ENCODE results near the gene DPH5. TPM values are rescaled to one million over a fixed set of nuclear protein-coding genes. Genes with fewer than 3 reads are reported as not detected.

DPH5 gene
- polyA plus RNA-seq, 4 donors: 16.8 to 34.8 (median 24.1) TPM

DNA sequence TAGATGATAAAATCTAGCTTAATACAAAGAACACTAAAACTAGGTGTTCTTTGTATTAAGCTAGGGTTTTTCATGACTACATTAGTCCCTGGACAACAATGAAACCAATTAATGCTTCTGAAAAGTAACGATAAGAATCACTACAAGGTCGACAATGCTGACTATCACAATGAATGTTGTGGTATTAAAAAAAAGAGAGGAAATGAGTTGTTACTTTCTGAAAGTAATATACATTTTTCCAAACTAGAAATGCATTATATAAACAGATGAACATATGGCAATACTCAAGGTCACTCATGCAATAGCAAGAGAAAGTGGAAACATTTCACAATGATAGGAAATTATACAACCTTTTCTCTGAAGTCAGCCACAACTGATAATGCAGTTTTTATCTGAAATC, 19.0 kb downstream of the DPH5 start:
- FAIRE-seq (no peak), DNase-seq (peak in 1 of 2 donors; percentile 26)
- no peak overlapping the region for H3K27ac ChIP-seq (ENCODE audit: low read depth in 1 of 3, low read length in 2 of 3)
- peaks cover 0 to 3% (median 0%) of the 10 kb centered on the region in 3 donors for H3K4me1 ChIP-seq (ENCODE audit: control insufficient read depth in 3 of 3, insufficient read depth in 2 of 3, low read depth in 1 of 3, low read length in 2 of 3)
- H3K27me3 ChIP-seq (ENCODE audit: control insufficient read depth in 3 of 3, insufficient read depth in 3 of 3, low read length in 3 of 3): no peaks in the 10 kb centered on the region
- H3K9me3 ChIP-seq (ENCODE audit: control insufficient read depth in 2 of 2, insufficient read depth in 1 of 2, low read depth in 1 of 2, low read length in 1 of 2): no peaks in the 10 kb centered on the region
- H3K36me3 ChIP-seq (ENCODE audit: control insufficient read depth in 3 of 3, insufficient read depth in 2 of 3, low read depth in 1 of 3, low read length in 3 of 3): peaks cover 0 to 3% (median 1%) of the 10 kb centered on the region in 3 donors
- WGBS, 3 donors: 40 to 86% (median 63%) methylated on average over 2 of the region's 2 CpGs
- H3K4me3 ChIP-seq (ENCODE audit: low read depth in 1 of 3, low read length in 3 of 3): no peak overlapping the region

GRCh38 chr1:101005871-101006270, 19.7 kb downstream of the DPH5 start:
- 86 to 94% (median 92%) methylated on average over 4 of the region's 4 CpGs for WGBS, 3 donors
- no peak overlapping the region for H3K27ac ChIP-seq (ENCODE audit: low read depth in 1 of 3, low read length in 2 of 3)
- no peaks in the 10 kb centered on the region for H3K27me3 ChIP-seq (ENCODE audit: control insufficient read depth in 3 of 3, insufficient read depth in 3 of 3, low read length in 3 of 3)
- peaks cover 0 to 4% (median 3%) of the 10 kb centered on the region in 3 donors for H3K36me3 ChIP-seq (ENCODE audit: control insufficient read depth in 3 of 3, insufficient read depth in 2 of 3, low read depth in 1 of 3, low read length in 3 of 3)
- DNase-seq (no peak), FAIRE-seq (no peak)
- H3K4me1 ChIP-seq (ENCODE audit: control insufficient read depth in 3 of 3, insufficient read depth in 2 of 3, low read depth in 1 of 3, low read length in 2 of 3): peaks cover 0 to 3% (median 0%) of the 10 kb centered on the region in 3 donors
- no peaks in the 10 kb centered on the region for H3K9me3 ChIP-seq (ENCODE audit: control insufficient read depth in 2 of 2, insufficient read depth in 1 of 2, low read depth in 1 of 2, low read length in 1 of 2)
- H3K4me3 ChIP-seq (ENCODE audit: low read depth in 1 of 3, low read length in 3 of 3): no peak overlapping the region

- H3K9me3 ChIP-seq (ENCODE audit: control insufficient read depth in 2 of 2, insufficient read depth in 1 of 2, low read depth in 1 of 2, low read length in 1 of 2): no peaks in the 10 kb centered on the region
- H3K4me3 ChIP-seq (ENCODE audit: low read depth in 1 of 3, low read length in 3 of 3): no peak overlapping the region
- WGBS, 3 donors: 98 to 100% (median 100%) methylated on average over 1 of the region's 1 CpG
- H3K36me3 ChIP-seq (ENCODE audit: control insufficient read depth in 3 of 3, insufficient read depth in 2 of 3, low read depth in 1 of 3, low read length in 3 of 3): peaks cover 0 to 6% (median 3%) of the 10 kb centered on the region in 3 donors
- FAIRE-seq (peak; percentile 33), DNase-seq (no peak)
- H3K4me1 ChIP-seq (ENCODE audit: control insufficient read depth in 3 of 3, insufficient read depth in 2 of 3, low read depth in 1 of 3, low read length in 2 of 3): peaks cover 0 to 3% (median 0%) of the 10 kb centered on the region in 3 donors
- H3K27ac ChIP-seq (ENCODE audit: low read depth in 1 of 3, low read length in 2 of 3): no peak overlapping the region
- H3K27me3 ChIP-seq (ENCODE audit: control insufficient read depth in 3 of 3, insufficient read depth in 3 of 3, low read length in 3 of 3): no peaks in the 10 kb centered on the region
Measured at GRCh38 chr1:101005183-101005582, 20.4 kb downstream of the DPH5 start.

- H3K9me3 ChIP-seq (ENCODE audit: control insufficient read depth in 2 of 2, insufficient read depth in 1 of 2, low read depth in 1 of 2, low read length in 1 of 2): no peaks in the 10 kb centered on the region
- no peak overlapping the region for H3K27ac ChIP-seq (ENCODE audit: low read depth in 1 of 3, low read length in 2 of 3)
- H3K27me3 ChIP-seq (ENCODE audit: control insufficient read depth in 3 of 3, insufficient read depth in 3 of 3, low read length in 3 of 3): no peaks in the 10 kb centered on the region
- DNase-seq: no peak
- 84 to 94% (median 86%) methylated on average over 3 of the region's 3 CpGs for WGBS, 3 donors
- H3K4me1 ChIP-seq (ENCODE audit: control insufficient read depth in 3 of 3, insufficient read depth in 2 of 3, low read depth in 1 of 3, low read length in 2 of 3): peaks cover 0 to 3% (median 0%) of the 10 kb centered on the region in 3 donors
- no peak for FAIRE-seq
- H3K36me3 ChIP-seq (ENCODE audit: control insufficient read depth in 3 of 3, insufficient read depth in 2 of 3, low read depth in 1 of 3, low read length in 3 of 3): peaks cover 0 to 6% (median 3%) of the 10 kb centered on the region in 3 donors
- H3K4me3 ChIP-seq (ENCODE audit: low read depth in 1 of 3, low read length in 3 of 3): no peak overlapping the region
Measured at GRCh38 chr1:101004670-101005069, 20.9 kb downstream of the DPH5 start.

GRCh38 chr1:101004061-101004460, 21.5 kb downstream of the DPH5 start:
- DNase-seq (peak; percentile 3 to 56), FAIRE-seq (no peak)
- H3K4me3 ChIP-seq (ENCODE audit: low read depth in 1 of 3, low read length in 3 of 3): no peak overlapping the region
- H3K4me1 ChIP-seq (ENCODE audit: control insufficient read depth in 3 of 3, insufficient read depth in 2 of 3, low read depth in 1 of 3, low read length in 2 of 3): peaks cover 0 to 3% (median 0%) of the 10 kb centered on the region in 3 donors
- H3K27ac ChIP-seq (ENCODE audit: low read depth in 1 of 3, low read length in 2 of 3): no peak overlapping the region
- WGBS, 3 donors: 26 to 41% (median 34%) methylated on average over 1 of the region's 1 CpG
- H3K27me3 ChIP-seq (ENCODE audit: control insufficient read depth in 3 of 3, insufficient read depth in 3 of 3, low read length in 3 of 3): no peaks in the 10 kb centered on the region
- H3K36me3 ChIP-seq (ENCODE audit: control insufficient read depth in 3 of 3, insufficient read depth in 2 of 3, low read depth in 1 of 3, low read length in 3 of 3): peaks cover 3 to 6% (median 4%) of the 10 kb centered on the region in 3 donors
- no peaks in the 10 kb centered on the region for H3K9me3 ChIP-seq (ENCODE audit: control insufficient read depth in 2 of 2, insufficient read depth in 1 of 2, low read depth in 1 of 2, low read length in 1 of 2)

GRCh38 chr1:101003012-101003650, 22.5 kb downstream of the DPH5 start:
- Histone ChIP-seq H3K4me3 (ENCODE audit: low read depth in 1 of 3, low read length in 3 of 3) (no peak overlapping the region), H3K4me1 (ENCODE audit: control insufficient read depth in 3 of 3, insufficient read depth in 2 of 3, low read depth in 1 of 3, low read length in 2 of 3) (peaks cover 0 to 3% (median 0%) of the 10 kb centered on the region in 3 donors), H3K9me3 (ENCODE audit: control insufficient read depth in 2 of 2, insufficient read depth in 1 of 2, low read depth in 1 of 2, low read length in 1 of 2) (no peaks in the 10 kb centered on the region), H3K36me3 (ENCODE audit: control insufficient read depth in 3 of 3, insufficient read depth in 2 of 3, low read depth in 1 of 3, low read length in 3 of 3) (peaks cover 3 to 6% (median 5%) of the 10 kb centered on the region in 3 donors), H3K27ac (ENCODE audit: low read depth in 1 of 3, low read length in 2 of 3) (no peak overlapping the region), H3K27me3 (ENCODE audit: control insufficient read depth in 3 of 3, insufficient read depth in 3 of 3, low read length in 3 of 3) (no peaks in the 10 kb centered on the region)
- no peak for FAIRE-seq
- 72 to 94% (median 92%) methylated on average over 1 of the region's 1 CpG for WGBS, 3 donors
- DNase-seq: peak in 1 of 2 donors; percentile 14

GRCh38 chr1:101002551-101002950, 23.0 kb downstream of the DPH5 start:
- no peak overlapping the region for H3K4me3 ChIP-seq (ENCODE audit: low read depth in 1 of 3, low read length in 3 of 3)
- peaks cover 3 to 6% (median 5%) of the 10 kb centered on the region in 3 donors for H3K36me3 ChIP-seq (ENCODE audit: control insufficient read depth in 3 of 3, insufficient read depth in 2 of 3, low read depth in 1 of 3, low read length in 3 of 3)
- H3K4me1 ChIP-seq (ENCODE audit: control insufficient read depth in 3 of 3, insufficient read depth in 2 of 3, low read depth in 1 of 3, low read length in 2 of 3): peaks cover 0 to 3% (median 0%) of the 10 kb centered on the region in 3 donors
- FAIRE-seq (no peak), DNase-seq (no peak)
- no peaks in the 10 kb centered on the region for H3K9me3 ChIP-seq (ENCODE audit: control insufficient read depth in 2 of 2, insufficient read depth in 1 of 2, low read depth in 1 of 2, low read length in 1 of 2)
- no peaks in the 10 kb centered on the region for H3K27me3 ChIP-seq (ENCODE audit: control insufficient read depth in 3 of 3, insufficient read depth in 3 of 3, low read length in 3 of 3)
- WGBS, 3 donors: 46 to 50% (median 49%) methylated on average over 2 of the region's 2 CpGs
- H3K27ac ChIP-seq (ENCODE audit: low read depth in 1 of 3, low read length in 2 of 3): peak overlapping the region in 1 of 3 donors; percentile 14

DNA sequence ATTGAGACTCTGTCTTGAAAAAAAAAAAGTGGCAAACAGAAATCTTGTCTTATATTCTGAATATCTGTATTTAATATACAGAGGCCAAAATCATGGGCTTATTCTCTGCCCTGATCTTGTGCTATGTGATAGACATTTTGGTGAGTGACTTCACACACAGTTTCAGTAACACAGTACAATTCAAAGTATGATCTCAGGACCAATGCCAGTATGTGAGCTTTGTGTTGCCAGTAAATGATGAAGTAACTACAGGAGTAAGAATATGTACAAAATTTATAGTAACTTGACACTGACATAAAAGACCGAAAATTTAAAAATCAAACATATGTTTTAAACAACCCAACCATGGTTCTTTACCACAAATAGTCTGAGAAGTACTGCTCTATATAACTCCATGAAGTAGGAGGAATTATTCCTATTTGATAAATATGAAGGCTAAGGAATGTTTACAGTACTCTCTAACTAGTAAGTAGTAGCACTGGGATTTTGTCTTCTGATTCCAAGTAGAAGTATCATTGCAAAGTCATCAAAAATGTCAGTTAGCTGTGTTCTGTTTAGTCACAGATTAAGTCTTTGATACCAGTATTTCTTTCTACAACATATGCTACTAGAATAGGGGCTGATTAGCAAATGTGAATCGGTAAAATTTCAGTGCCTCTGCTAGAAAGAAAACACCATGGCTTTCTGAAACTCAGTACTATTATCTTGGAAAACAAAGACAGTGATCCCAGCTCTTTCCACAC, 25.3 kb downstream of the DPH5 start:
- no peak for FAIRE-seq

More for the DNA sequence above, 25.3 kb downstream of the DPH5 start:
- H3K27me3 ChIP-seq (ENCODE audit: control insufficient read depth in 3 of 3, insufficient read depth in 3 of 3, low read length in 3 of 3): no peaks in the 10 kb centered on the region
- no peaks in the 10 kb centered on the region for H3K9me3 ChIP-seq (ENCODE audit: control insufficient read depth in 2 of 2, insufficient read depth in 1 of 2, low read depth in 1 of 2, low read length in 1 of 2)
- no peak for DNase-seq
- peaks cover 0 to 3% (median 0%) of the 10 kb centered on the region in 3 donors for H3K4me1 ChIP-seq (ENCODE audit: control insufficient read depth in 3 of 3, insufficient read depth in 2 of 3, low read depth in 1 of 3, low read length in 2 of 3)
- no peak overlapping the region for H3K4me3 ChIP-seq (ENCODE audit: low read depth in 1 of 3, low read length in 3 of 3)
- H3K36me3 ChIP-seq (ENCODE audit: control insufficient read depth in 3 of 3, insufficient read depth in 2 of 3, low read depth in 1 of 3, low read length in 3 of 3): peaks cover 0 to 6% (median 5%) of the 10 kb centered on the region in 3 donors
- WGBS, 3 donors: 79 to 95% (median 93%) methylated on average over 2 of the region's 2 CpGs
- no peak overlapping the region for H3K27ac ChIP-seq (ENCODE audit: low read depth in 1 of 3, low read length in 2 of 3)

Measured in small intestine (tissue), 7 donors.